ENCODE results near the gene MFSD2A. TPM values are rescaled to one million over a fixed set of nuclear protein-coding genes. Genes with fewer than 3 reads are reported as not detected.

MFSD2A gene
- total RNA-seq, 1 experiment from 2014 or later: 2.2 TPM

DNA sequence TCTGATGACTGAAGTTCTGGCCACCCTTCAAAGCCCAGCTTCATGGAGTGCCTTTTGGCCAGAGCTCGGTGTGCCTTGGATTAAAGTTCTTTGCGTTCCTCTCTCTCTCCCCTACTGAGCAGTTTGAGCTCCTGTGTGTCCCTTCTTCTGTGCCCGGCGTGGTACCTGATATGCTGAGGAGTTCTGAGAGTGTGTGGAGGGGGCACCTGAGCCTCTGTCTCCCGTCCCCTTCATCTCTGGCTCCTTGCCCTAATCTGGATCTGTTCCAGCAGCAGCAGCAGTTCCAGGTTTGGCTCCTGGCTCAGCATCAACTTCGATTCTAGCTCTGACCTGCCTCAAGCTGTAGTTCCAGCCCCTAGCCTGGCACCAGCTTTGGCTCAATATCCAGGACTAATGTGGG lies 28.1 kb upstream of the MFSD2A start:
- ChIA-PET POLR2A (no interaction called here), CTCF (no interaction called here)
- no peaks in the 10 kb centered on the region for H3K27me3 Mint-ChIP-seq (ENCODE audit: insufficient read depth, unreplicated experiment)
- H3K4me1 ChIP-seq: no peaks in the 10 kb centered on the region
- H3K4me3 Mint-ChIP-seq (ENCODE audit: unreplicated experiment): no peak overlapping the region
- intact Hi-C loops (cut with micrococcal nuclease; ENCODE audit: unreplicated experiment): no loop called here
- H3K36me3 Mint-ChIP-seq (ENCODE audit: insufficient read depth, unreplicated experiment): no peaks in the 10 kb centered on the region
- H3K4me3 ChIP-seq (ENCODE audit: low read depth, low read length): no peak overlapping the region
- no peaks in the 10 kb centered on the region for H3K9me3 ChIP-seq
- no peaks in the 10 kb centered on the region for H3K9me3 Mint-ChIP-seq (ENCODE audit: unreplicated experiment)
- H3K27ac Mint-ChIP-seq (ENCODE audit: unreplicated experiment): no peak overlapping the region
- TF ChIP-seq, protein P1, sequence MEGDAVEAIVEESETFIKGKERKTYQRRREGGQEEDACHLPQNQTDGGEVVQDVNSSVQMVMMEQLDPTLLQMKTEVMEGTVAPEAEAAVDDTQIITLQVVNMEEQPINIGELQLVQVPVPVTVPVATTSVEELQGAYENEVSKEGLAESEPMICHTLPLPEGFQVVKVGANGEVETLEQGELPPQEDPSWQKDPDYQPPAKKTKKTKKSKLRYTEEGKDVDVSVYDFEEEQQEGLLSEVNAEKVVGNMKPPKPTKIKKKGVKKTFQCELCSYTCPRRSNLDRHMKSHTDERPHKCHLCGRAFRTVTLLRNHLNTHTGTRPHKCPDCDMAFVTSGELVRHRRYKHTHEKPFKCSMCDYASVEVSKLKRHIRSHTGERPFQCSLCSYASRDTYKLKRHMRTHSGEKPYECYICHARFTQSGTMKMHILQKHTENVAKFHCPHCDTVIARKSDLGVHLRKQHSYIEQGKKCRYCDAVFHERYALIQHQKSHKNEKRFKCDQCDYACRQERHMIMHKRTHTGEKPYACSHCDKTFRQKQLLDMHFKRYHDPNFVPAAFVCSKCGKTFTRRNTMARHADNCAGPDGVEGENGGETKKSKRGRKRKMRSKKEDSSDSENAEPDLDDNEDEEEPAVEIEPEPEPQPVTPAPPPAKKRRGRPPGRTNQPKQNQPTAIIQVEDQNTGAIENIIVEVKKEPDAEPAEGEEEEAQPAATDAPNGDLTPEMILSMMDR (IDR thresholded peaks at IDR 0.05; ENCODE audit: insufficient read depth in 1 of 2, low read depth in 1 of 2, low read length in 1 of 2, severe bottlenecking in 1 of 2, unreplicated experiment in 1 of 2): no peak
- peaks cover 7% of the 10 kb centered on the region for H3K4me1 Mint-ChIP-seq (ENCODE audit: low read depth, unreplicated experiment)
- no peaks in the 10 kb centered on the region for H3K36me3 ChIP-seq (ENCODE audit: control insufficient read depth, insufficient read depth, low read length)
- DNase-seq: no peak
- BruUV-seq (replicated peaks): no TSS peak
- no peaks in the 10 kb centered on the region for H3K27me3 ChIP-seq (replicated peaks; ENCODE audit: control insufficient read depth, insufficient read depth, low read length)

DNA sequence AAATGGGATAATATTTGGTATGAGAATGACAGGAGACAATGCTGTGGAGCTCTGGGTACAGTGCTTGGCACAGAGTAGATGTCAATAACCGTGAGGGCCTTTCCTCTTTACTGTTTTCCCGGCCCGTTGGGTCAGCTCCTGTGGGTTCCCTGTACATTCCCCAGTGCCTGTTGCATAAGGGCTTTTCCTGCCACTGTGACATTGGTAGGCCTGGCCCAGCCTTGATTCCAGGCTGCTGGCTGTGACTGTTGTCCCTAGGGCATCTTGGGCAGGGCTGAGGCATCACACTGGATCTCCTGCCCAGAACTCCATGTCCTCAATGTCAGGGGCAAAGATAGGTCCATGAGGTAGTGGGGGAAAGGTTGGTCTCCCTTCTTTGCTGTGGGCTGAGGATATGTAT lies 27.4 kb upstream of the MFSD2A start:
- CTCF ChIA-PET: no interaction called here
- H3K4me1 Mint-ChIP-seq (ENCODE audit: low read depth, unreplicated experiment): peaks cover 7% of the 10 kb centered on the region
- no peak overlapping the region for H3K4me3 Mint-ChIP-seq (ENCODE audit: unreplicated experiment)
- H3K9me3 Mint-ChIP-seq (ENCODE audit: unreplicated experiment): no peaks in the 10 kb centered on the region
- Histone ChIP-seq H3K9me3 (no peaks in the 10 kb centered on the region), H3K27me3 (replicated peaks; ENCODE audit: control insufficient read depth, insufficient read depth, low read length) (no peaks in the 10 kb centered on the region), H3K4me1 (no peaks in the 10 kb centered on the region), H3K4me3 (ENCODE audit: low read depth, low read length) (no peak overlapping the region), H3K36me3 (ENCODE audit: control insufficient read depth, insufficient read depth, low read length) (no peaks in the 10 kb centered on the region)
- DNase-seq: no peak
- POLR2A ChIA-PET: no interaction called here
- intact Hi-C loops (cut with micrococcal nuclease; ENCODE audit: unreplicated experiment): no loop called here
- no peak overlapping the region for H3K27ac Mint-ChIP-seq (ENCODE audit: unreplicated experiment)
- BruUV-seq (replicated peaks): no TSS peak
- no peaks in the 10 kb centered on the region for H3K27me3 Mint-ChIP-seq (ENCODE audit: insufficient read depth, unreplicated experiment)
- TF ChIP-seq, protein P1 (IDR thresholded peaks at IDR 0.05; ENCODE audit: insufficient read depth in 1 of 2, low read depth in 1 of 2, low read length in 1 of 2, severe bottlenecking in 1 of 2, unreplicated experiment in 1 of 2): no peak
- no peaks in the 10 kb centered on the region for H3K36me3 Mint-ChIP-seq (ENCODE audit: insufficient read depth, unreplicated experiment)

DNA sequence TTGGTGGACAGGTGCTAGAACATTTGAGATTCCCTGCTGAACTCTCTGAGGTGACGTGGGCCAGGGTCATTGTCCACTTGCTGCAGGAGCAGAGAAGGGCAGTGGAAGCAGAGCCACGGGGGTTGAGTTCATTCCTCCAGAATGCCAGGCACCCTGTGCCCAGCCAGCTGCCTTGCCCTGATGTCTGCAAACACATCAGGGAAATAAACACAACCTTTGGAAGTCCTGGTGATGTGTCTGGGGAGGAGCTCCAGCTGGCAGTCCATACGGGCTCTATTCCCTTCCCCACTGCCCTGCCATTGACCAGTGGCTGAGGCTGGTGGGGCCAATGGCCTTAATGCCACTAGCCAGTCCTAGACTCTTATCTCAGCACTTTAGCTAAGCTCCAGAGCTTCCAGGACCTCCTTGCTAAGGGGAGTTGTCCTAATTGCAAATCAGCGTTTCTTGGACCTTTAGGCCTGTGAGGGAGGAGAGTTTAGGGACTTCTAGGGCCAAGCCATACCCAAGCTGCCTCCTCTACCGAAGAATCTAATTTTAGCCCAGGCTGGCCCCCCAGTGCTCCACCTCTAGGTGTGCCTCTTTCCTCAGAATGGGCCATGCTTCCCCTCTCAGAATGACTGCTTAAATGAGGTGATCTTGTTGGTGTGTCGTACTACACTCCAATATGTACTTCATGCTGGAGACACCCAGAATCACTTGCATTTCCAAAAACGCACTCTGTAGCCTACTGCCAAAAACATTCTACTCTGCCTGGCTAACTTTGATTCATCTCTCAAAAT lies 25.9 kb upstream of the MFSD2A start:
- H3K4me3 ChIP-seq (ENCODE audit: low read depth, low read length): no peak overlapping the region
- H3K27me3 Mint-ChIP-seq (ENCODE audit: insufficient read depth, unreplicated experiment): no peaks in the 10 kb centered on the region

More for the DNA sequence above, 25.9 kb upstream of the MFSD2A start:
- intact Hi-C loops (cut with micrococcal nuclease; ENCODE audit: unreplicated experiment): no loop called here
- no peaks in the 10 kb centered on the region for H3K36me3 ChIP-seq (ENCODE audit: control insufficient read depth, insufficient read depth, low read length)
- TF ChIP-seq, protein P1 (IDR thresholded peaks at IDR 0.05; ENCODE audit: insufficient read depth in 1 of 2, low read depth in 1 of 2, low read length in 1 of 2, severe bottlenecking in 1 of 2, unreplicated experiment in 1 of 2): no peak
- no peaks in the 10 kb centered on the region for H3K9me3 ChIP-seq
- Mint-ChIP-seq H3K9me3 (ENCODE audit: unreplicated experiment) (no peaks in the 10 kb centered on the region), H3K4me3 (ENCODE audit: unreplicated experiment) (no peak overlapping the region), H3K27ac (ENCODE audit: unreplicated experiment) (no peak overlapping the region), H3K36me3 (ENCODE audit: insufficient read depth, unreplicated experiment) (no peaks in the 10 kb centered on the region), H3K4me1 (ENCODE audit: low read depth, unreplicated experiment) (peaks cover 8% of the 10 kb centered on the region)
- DNase-seq: no peak
- H3K27me3 ChIP-seq (replicated peaks; ENCODE audit: control insufficient read depth, insufficient read depth, low read length): no peaks in the 10 kb centered on the region
- ChIA-PET CTCF (no interaction called here), POLR2A (no interaction called here)
- BruUV-seq (replicated peaks): no TSS peak
- peaks cover 4% of the 10 kb centered on the region; the same call in 1 of the 2 replicates for H3K4me1 ChIP-seq
